ENCODE measurements around the gene PFKFB3. TPM values are rescaled to one million over a fixed set of nuclear protein-coding genes. Genes with fewer than 3 reads are reported as not detected.

The PFKFB3 gene
- polyA plus RNA-seq, 3 donors, result 12.2 to 101 (median 15.8) TPM

GRCh38 chr10:6236349-6237198, 33.8 kb downstream of the PFKFB3 start:
- H3K4me1 ChIP-seq (ENCODE audit: control insufficient read depth in 1 of 2, insufficient read depth in 2 of 2, low read length in 2 of 2), result peaks cover 11 to 16% of the 10 kb centered on the region in 2 donors
- no peak for DNase-seq
- TF ChIP-seq CTCF (IDR thresholded peaks at IDR 0.05), result no peak
- no peak overlapping the region for H3K27ac ChIP-seq (ENCODE audit: low read depth in 1 of 2, low read length in 2 of 2)
- peaks cover 59 to 68% of the 10 kb centered on the region in 2 donors for H3K36me3 Mint-ChIP-seq
- H3K4me3 Mint-ChIP-seq, result no peak overlapping the region
- peak overlapping the region in 4 of 7 donors; percentile 12 to 76 (median 36) for H3K27ac Mint-ChIP-seq
- 94% methylated on average over 35 of the region's 38 CpGs for WGBS (ENCODE audit: insufficient coverage)
- H3K36me3 ChIP-seq (replicated peaks in 1 of 2; ENCODE audit: control insufficient read depth in 1 of 2, insufficient read depth in 2 of 2, low read length in 2 of 2), result peaks cover 34 to 46% of the 10 kb centered on the region in 2 donors
- no peaks in the 10 kb centered on the region for H3K9me3 ChIP-seq (replicated peaks in 1 of 2; ENCODE audit: control insufficient read depth in 1 of 2, insufficient read depth in 1 of 2, low read length in 2 of 2)
- H3K27me3 ChIP-seq (ENCODE audit: control insufficient read depth in 2 of 2, insufficient read depth in 2 of 2, low read length in 2 of 2), result no peaks in the 10 kb centered on the region
- H4K20me1 ChIP-seq (ENCODE audit: insufficient read depth, low read length), result peaks cover 34% of the 10 kb centered on the region
- H3K79me2 ChIP-seq (ENCODE audit: insufficient read depth, low read length), result no peaks in the 10 kb centered on the region
- no peak overlapping the region for H3K4me2 ChIP-seq (replicated peaks; ENCODE audit: extremely low read depth, low read length, poor library complexity, severe bottlenecking)
- H2AFZ ChIP-seq (ENCODE audit: insufficient read depth, low read depth, low read length, poor library complexity, severe bottlenecking), result no peak overlapping the region
- no peak overlapping the region for H3K9ac ChIP-seq (ENCODE audit: insufficient read depth, low read length, poor library complexity, severe bottlenecking)
- H3K27me3 Mint-ChIP-seq (ENCODE audit: low read depth in 3 of 3), result peaks cover 0 to 2% (median 0%) of the 10 kb centered on the region in 3 donors
- H3K4me3 ChIP-seq (replicated peaks in 1 of 3; ENCODE audit: low read depth in 2 of 3, low read length in 3 of 3), result no peak overlapping the region
- intact Hi-C loops (cut with micrococcal nuclease), result loop anchor here in 1 of 2 donors (5.0 to 10.0 kb wide), 2 partner anchors 36 to 168 kb away; no protein-coding TSS in a partner anchor
- no peaks in the 10 kb centered on the region for H3K9me3 Mint-ChIP-seq
- H3K4me1 Mint-ChIP-seq, result peaks cover 18% of the 10 kb centered on the region

GRCh38 chr10:6237199-6237530, 34.4 kb downstream of the PFKFB3 start:
- intact Hi-C loops (cut with micrococcal nuclease), result loop anchor here in 1 of 2 donors (5.0 to 10.0 kb wide), 2 partner anchors 35 to 168 kb away; no protein-coding TSS in a partner anchor
- H3K36me3 Mint-ChIP-seq, result peaks cover 59 to 65% of the 10 kb centered on the region in 2 donors

More at GRCh38 chr10:6237199-6237530, 34.4 kb downstream of the PFKFB3 start:
- no peaks in the 10 kb centered on the region for H3K27me3 ChIP-seq (ENCODE audit: control insufficient read depth in 2 of 2, insufficient read depth in 2 of 2, low read length in 2 of 2)
- H2AFZ ChIP-seq (ENCODE audit: insufficient read depth, low read depth, low read length, poor library complexity, severe bottlenecking), result no peak overlapping the region
- H3K36me3 ChIP-seq (replicated peaks in 1 of 2; ENCODE audit: control insufficient read depth in 1 of 2, insufficient read depth in 2 of 2, low read length in 2 of 2), result peaks cover 28 to 40% of the 10 kb centered on the region in 2 donors
- Mint-ChIP-seq H3K27ac (peak overlapping the region in 3 of 7 donors; percentile 12 to 76 (median 57)), H3K4me1 (peaks cover 18% of the 10 kb centered on the region), H3K4me3 (no peak overlapping the region), H3K27me3 (ENCODE audit: low read depth in 3 of 3) (peaks cover 0 to 2% (median under 1%) of the 10 kb centered on the region in 3 donors), H3K9me3 (no peaks in the 10 kb centered on the region)
- no peak overlapping the region for H3K4me2 ChIP-seq (replicated peaks; ENCODE audit: extremely low read depth, low read length, poor library complexity, severe bottlenecking)
- peaks cover 11 to 16% of the 10 kb centered on the region in 2 donors for H3K4me1 ChIP-seq (ENCODE audit: control insufficient read depth in 1 of 2, insufficient read depth in 2 of 2, low read length in 2 of 2)
- H3K9me3 ChIP-seq (replicated peaks in 1 of 2; ENCODE audit: control insufficient read depth in 1 of 2, insufficient read depth in 1 of 2, low read length in 2 of 2), result no peaks in the 10 kb centered on the region
- no peaks in the 10 kb centered on the region for H3K79me2 ChIP-seq (ENCODE audit: insufficient read depth, low read length)
- no peak overlapping the region for H3K4me3 ChIP-seq (replicated peaks in 1 of 3; ENCODE audit: low read depth in 2 of 3, low read length in 3 of 3)
- no peak for DNase-seq
- H3K9ac ChIP-seq (ENCODE audit: insufficient read depth, low read length, poor library complexity, severe bottlenecking), result no peak overlapping the region
- H4K20me1 ChIP-seq (ENCODE audit: insufficient read depth, low read length), result peaks cover 28% of the 10 kb centered on the region
- H3K27ac ChIP-seq (ENCODE audit: low read depth in 1 of 2, low read length in 2 of 2), result no peak overlapping the region
- WGBS (ENCODE audit: insufficient coverage), result 95% methylated on average over 6 of the region's 9 CpGs
- no peak for TF ChIP-seq CTCF (IDR thresholded peaks at IDR 0.05)
